D721Med (cell line): ENCODE data around the gene MYL10.

Source experiments
- DNase-seq: peaks from one replicate; pipeline ENCODE4 v3.0.0; 2011; ENCODE audit warnings: low spot score; ENCODE audit not compliant: insufficient read length
- FAIRE-seq: peaks from 2 replicates; lab custom pipeline; 2011; peaks lifted over from hg19 to GRCh38; lab: Jason Lieb, UNC
- TF ChIP-seq, protein P1 (sequence below): IDR thresholded peaks from 2 replicates; pipeline ENCODE4 v1.5.1; 2012; ENCODE audit warnings: mild to moderate bottlenecking, control low read depth; ENCODE audit not compliant: insufficient read depth; ENCODE audit errors: missing control alignments

The MYL10 gene

GRCh38 chr7:101673951-101674350, 44.9 kb upstream of the MYL10 start:
- TF ChIP-seq, protein P1, sequence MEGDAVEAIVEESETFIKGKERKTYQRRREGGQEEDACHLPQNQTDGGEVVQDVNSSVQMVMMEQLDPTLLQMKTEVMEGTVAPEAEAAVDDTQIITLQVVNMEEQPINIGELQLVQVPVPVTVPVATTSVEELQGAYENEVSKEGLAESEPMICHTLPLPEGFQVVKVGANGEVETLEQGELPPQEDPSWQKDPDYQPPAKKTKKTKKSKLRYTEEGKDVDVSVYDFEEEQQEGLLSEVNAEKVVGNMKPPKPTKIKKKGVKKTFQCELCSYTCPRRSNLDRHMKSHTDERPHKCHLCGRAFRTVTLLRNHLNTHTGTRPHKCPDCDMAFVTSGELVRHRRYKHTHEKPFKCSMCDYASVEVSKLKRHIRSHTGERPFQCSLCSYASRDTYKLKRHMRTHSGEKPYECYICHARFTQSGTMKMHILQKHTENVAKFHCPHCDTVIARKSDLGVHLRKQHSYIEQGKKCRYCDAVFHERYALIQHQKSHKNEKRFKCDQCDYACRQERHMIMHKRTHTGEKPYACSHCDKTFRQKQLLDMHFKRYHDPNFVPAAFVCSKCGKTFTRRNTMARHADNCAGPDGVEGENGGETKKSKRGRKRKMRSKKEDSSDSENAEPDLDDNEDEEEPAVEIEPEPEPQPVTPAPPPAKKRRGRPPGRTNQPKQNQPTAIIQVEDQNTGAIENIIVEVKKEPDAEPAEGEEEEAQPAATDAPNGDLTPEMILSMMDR, result no peak
- FAIRE-seq (no peak), DNase-seq (no peak)

- no peak for DNase-seq
- no peak for FAIRE-seq
- TF ChIP-seq, protein P1, result no peak
Observed at GRCh38 chr7:101673315-101673714, 44.2 kb upstream of the MYL10 start.

GRCh38 chr7:101671371-101672356, 42.6 kb upstream of the MYL10 start:
- TF ChIP-seq, protein P1, result no peak
- no peak for DNase-seq
- no peak for FAIRE-seq

DNA sequence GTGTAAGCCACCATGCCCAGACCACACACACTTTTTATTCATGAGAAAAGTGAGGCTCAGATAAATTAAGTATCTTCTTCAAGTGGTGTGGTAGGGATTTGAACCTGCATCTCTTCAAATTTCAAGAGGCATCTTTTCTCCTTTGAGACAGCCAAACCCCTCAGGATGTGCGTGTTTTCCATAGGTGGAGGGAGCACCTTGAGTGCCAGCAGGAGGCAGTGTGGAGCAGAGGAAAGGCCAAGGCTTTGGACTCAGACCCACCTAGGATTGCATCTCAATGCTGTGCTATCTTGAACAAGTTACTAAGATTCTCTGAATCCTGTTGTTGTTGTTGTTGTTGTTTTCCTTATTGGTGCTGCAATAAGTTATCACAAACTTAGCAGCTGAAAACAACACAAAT, 40.2 kb upstream of the MYL10 start:
- TF ChIP-seq, protein P1, result no peak
- no peak for FAIRE-seq
- no peak for DNase-seq

DNA sequence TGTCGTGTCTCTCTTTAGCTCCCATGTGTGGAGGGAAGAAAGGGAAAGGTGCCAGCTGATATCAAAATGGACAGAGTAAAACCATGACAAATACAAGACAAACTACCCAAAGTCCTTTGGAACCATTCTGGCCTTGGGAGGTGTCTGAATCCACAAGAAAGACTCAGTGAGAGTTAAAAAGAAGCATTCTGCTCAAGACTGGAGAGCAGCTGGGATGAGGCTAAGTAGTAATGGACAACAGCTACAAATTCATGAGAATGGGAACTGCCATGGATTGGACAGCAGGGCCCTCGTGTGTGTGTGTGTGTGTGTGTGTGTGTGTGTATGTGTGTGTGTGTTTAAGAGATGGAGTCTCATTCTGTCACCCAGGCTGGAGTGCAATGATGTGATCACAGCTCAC, 39.6 kb upstream of the MYL10 start:
- no peak for DNase-seq
- FAIRE-seq, result no peak
- TF ChIP-seq, protein P1, result no peak

- TF ChIP-seq, protein P1, result no peak
- DNase-seq (no peak), FAIRE-seq (no peak)
Observed at GRCh38 chr7:101667920-101668319, 38.8 kb upstream of the MYL10 start.

GRCh38 chr7:101667399-101667798, 38.3 kb upstream of the MYL10 start:
- FAIRE-seq (no peak), DNase-seq (no peak)
- TF ChIP-seq, protein P1, result no peak
